Cardiac muscle cell (in vitro differentiated cells and primary cell): ENCODE results near the gene PARP6. TPM values are rescaled to one million over a fixed set of nuclear protein-coding genes. Genes with fewer than 3 reads are reported as not detected.

Experiments used
- DNase-seq, 2 donors: peaks; one replicate each; pipeline versions ENCODE4 v3.0.0 to v3.0.0-alpha.2; 2010 to 2017; ENCODE audit warnings: low read depth in 1 of 2, low spot score in 1 of 2
- H3K27ac ChIP-seq: fragments of 200-600 bp; sonication (generic); 2 replicates; pipeline ENCODE4 v1.5.1; 2016
- H3K27me3 ChIP-seq: fragments of 200-600 bp; sonication (generic); 2 replicates; pipeline ENCODE4 v1.6.0; 2016; ENCODE audit warnings: control low read depth
- H3K36me3 ChIP-seq: fragments of 200-600 bp; sonication (generic); 2 replicates; pipeline ENCODE4 v1.5.1; 2016; ENCODE audit warnings: control low read depth
- H3K4me1 ChIP-seq: fragments of 200-600 bp; sonication (generic); 2 replicates; pipeline ENCODE4 v1.8.1; 2017; ENCODE audit warnings: low read depth, mild to moderate bottlenecking, mixed run types
- H3K4me3 ChIP-seq: fragments of 200-600 bp; sonication (generic); 2 replicates; pipeline ENCODE4 v1.5.1; 2016; ENCODE audit warnings: mild to moderate bottlenecking
- H3K9me3 ChIP-seq: fragments of 200-600 bp; sonication (generic); 2 replicates; pipeline ENCODE4 v1.5.1; 2017; ENCODE audit warnings: low read depth, mild to moderate bottlenecking, control low read depth
- CTCF ChIP-seq: IDR thresholded peaks from 2 replicates; pipeline ENCODE4 v1.5.1; 2012; ENCODE audit warnings: low read depth, mild to moderate bottlenecking, low read length
- polyA plus RNA-seq: library from polyadenylated mRNA; unstranded; fragments of >200 nt; fragmentation: Nextera tagmentation; extraction: Ambion mirVana; gene quantifications from 2 replicates; pipeline ENCODE4 v1.2.1, GENCODE V29; 2016
- total RNA-seq: library from RNA; depleted of rRNA; stranded (reverse); fragments of >200 nt; gene quantifications from 2 replicates; pipeline ENCODE4 v1.2.3, GENCODE V29; 2016

Gene PARP6
- total and polyA plus RNA-seq, 2 experiments from 2014 or later = 41.9 to 72.8 TPM

- Histone ChIP-seq H3K36me3 (peaks cover 96% of the 10 kb centered on the region), H3K4me1 (peaks cover 9% of the 10 kb centered on the region), H3K27me3 (no peaks in the 10 kb centered on the region), H3K9me3 (no peaks in the 10 kb centered on the region), H3K27ac (peak overlapping the region; percentile 28), H3K4me3 (no peak overlapping the region)
- no peak for DNase-seq
- no peak for TF ChIP-seq CTCF
Measured at GRCh38 chr15:72205896-72206676, 66.3 kb downstream of the PARP6 start.

- no peaks in the 10 kb centered on the region for H3K27me3 ChIP-seq
- TF ChIP-seq CTCF = no peak
- DNase-seq = no peak
- peaks cover 9% of the 10 kb centered on the region for H3K4me1 ChIP-seq
- no peaks in the 10 kb centered on the region for H3K9me3 ChIP-seq
- H3K36me3 ChIP-seq = peaks cover 91% of the 10 kb centered on the region
- peak overlapping the region; percentile 39 for H3K27ac ChIP-seq
- no peak overlapping the region for H3K4me3 ChIP-seq
Measured at GRCh38 chr15:72205273-72205672, 67.1 kb downstream of the PARP6 start.

DNA sequence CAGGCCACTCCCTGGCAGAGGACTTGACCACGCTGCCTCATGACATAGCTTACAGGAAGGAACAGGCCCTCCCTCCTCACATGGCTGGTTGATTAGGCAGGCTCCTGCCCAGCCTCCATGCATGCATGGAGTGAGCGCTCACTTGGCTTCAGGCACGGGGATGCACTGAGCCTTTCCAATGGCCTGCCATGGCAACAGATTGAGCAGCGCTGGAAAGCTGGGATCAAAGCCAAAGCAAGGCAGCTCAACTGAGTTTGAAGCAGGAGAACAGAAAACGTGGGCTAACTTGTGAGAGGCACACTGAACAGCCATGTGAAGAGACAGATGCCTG lies 68.9 kb downstream of the PARP6 start:
- Histone ChIP-seq H3K27ac (peak overlapping the region; percentile 50), H3K36me3 (peaks cover 85% of the 10 kb centered on the region), H3K27me3 (no peaks in the 10 kb centered on the region)

DNA sequence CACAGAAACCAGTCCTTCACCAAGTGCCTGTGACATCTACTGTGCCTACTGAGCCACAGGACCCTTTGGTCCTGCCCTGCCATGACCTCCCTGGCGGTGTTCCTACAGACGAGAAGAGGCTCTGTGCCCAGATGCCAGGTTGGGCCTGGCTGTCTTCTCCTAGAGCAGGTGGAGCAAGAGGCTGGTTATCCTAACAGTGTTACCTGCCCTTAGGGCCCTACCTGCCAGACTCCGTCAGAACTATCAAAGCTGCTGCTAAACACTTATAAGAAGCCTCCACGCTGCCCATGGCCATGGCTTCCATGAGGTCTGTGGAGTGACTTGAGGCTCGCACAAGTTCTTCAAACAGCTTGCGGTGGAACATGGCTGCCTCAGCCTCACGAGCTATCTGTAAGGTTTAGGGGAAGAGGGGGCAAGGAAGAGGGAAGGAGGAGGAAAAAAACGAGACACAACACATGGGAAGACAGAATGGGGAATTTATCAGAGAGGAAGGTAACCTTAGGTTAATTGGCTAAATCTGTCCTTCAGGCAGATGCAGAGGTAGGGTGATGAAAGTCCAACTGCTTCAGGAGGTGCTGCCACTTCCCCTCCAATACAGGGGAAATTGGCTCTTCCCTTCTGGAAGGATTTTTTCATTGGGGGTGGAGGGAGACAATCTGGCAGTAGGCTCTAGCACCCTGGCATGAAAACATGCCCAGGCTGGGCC lies 69.4 kb downstream of the PARP6 start:
- Histone ChIP-seq H3K27ac (peak overlapping the region; percentile 80), H3K4me3 (no peak overlapping the region), H3K36me3 (peaks cover 82% of the 10 kb centered on the region), H3K27me3 (peaks cover 2% of the 10 kb centered on the region), H3K9me3 (no peaks in the 10 kb centered on the region), H3K4me1 (peaks cover 9% of the 10 kb centered on the region)
- TF ChIP-seq CTCF = no peak
- no peak for DNase-seq

More for the DNA sequence above, 68.9 kb downstream of the PARP6 start:
- peaks cover 9% of the 10 kb centered on the region for H3K4me1 ChIP-seq
- H3K9me3 ChIP-seq = no peaks in the 10 kb centered on the region
- no peak for TF ChIP-seq CTCF
- peak in 1 of 2 donors; percentile 91 for DNase-seq
- H3K4me3 ChIP-seq = no peak overlapping the region

DNA sequence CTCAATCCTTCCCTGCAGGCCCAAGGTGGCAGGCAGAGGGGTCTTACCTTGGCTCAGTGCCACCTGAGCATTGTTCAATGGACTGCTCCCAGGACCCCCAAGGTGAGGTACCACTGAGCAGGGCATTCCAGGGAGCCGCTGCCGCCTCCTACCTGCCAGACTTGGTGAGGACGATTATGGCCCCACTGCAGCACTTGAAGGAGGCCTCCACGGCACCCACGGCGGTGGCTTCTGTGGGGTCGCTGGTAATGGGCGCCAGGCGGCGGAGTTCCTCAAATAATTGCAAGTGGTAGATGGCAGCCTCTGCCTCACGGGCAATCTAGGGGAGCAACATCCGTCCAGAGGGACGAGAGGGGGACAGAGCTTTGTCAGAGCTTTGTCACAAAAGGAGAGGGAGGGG lies 70.1 kb downstream of the PARP6 start:
- H3K4me3 ChIP-seq = no peak overlapping the region
- H3K27ac ChIP-seq = peak overlapping the region; percentile 80
- H3K36me3 ChIP-seq = peaks cover 76% of the 10 kb centered on the region
- TF ChIP-seq CTCF = no peak
- no peak for DNase-seq
- H3K27me3 ChIP-seq = peaks cover 8% of the 10 kb centered on the region
- no peaks in the 10 kb centered on the region for H3K9me3 ChIP-seq
- H3K4me1 ChIP-seq = peaks cover 9% of the 10 kb centered on the region
